GM12878 (cell line): ENCODE measurements around the gene ZBTB22. TPM values are rescaled to one million over a fixed set of nuclear protein-coding genes. Genes with fewer than 3 reads are reported as not detected.

Experiments
- MTA2 ChIP-seq: fragments of 450-650 bp; IDR thresholded peaks from 2 replicates; pipeline ENCODE4 v1.6.1; 2016; ENCODE audit warnings: low read depth, mild to moderate bottlenecking, moderate library complexity
- NFIC ChIP-seq: IDR thresholded peaks from 2 replicates; pipeline ENCODE4 v1.6.1; 2012; ENCODE audit warnings: low read depth, mild to moderate bottlenecking, inconsistent platforms, low read length, moderate library complexity
- NR2C2 ChIP-seq: IDR thresholded peaks from 2 replicates; pipeline ENCODE4 v1.6.1; 2011; ENCODE audit warnings: borderline replicate concordance, low read depth; ENCODE audit not compliant: control insufficient read depth, insufficient read length
- POLR2AphosphoS2 ChIP-seq: IDR thresholded peaks from 2 replicates; pipeline ENCODE4 v1.6.1; 2011; ENCODE audit warnings: low read depth, mild to moderate bottlenecking, low read length, improper control_type of control experiment, moderate library complexity
- REST ChIP-seq: IDR thresholded peaks from 2 replicates; pipeline ENCODE4 v1.6.1; 2012; ENCODE audit warnings: mild to moderate bottlenecking, low read depth, low read length
- SIN3A ChIP-seq: IDR thresholded peaks from 2 replicates; pipeline ENCODE4 v1.6.1; 2012; ENCODE audit warnings: low read depth, low read length, improper control_type of control experiment
- ZBTB11 ChIP-seq: fragments of 450-650 bp; formaldehyde crosslinking; IDR thresholded peaks from 2 replicates; pipeline ENCODE4 v1.5.0; 2022; ENCODE audit warnings: mild to moderate bottlenecking, missing genetic modification characterization
- ZBTB40 ChIP-seq: fragments of 450-650 bp; IDR thresholded peaks from 2 replicates; pipeline ENCODE4 v1.6.1; 2016; ENCODE audit warnings: mild to moderate bottlenecking, moderate library complexity, borderline replicate concordance
- ZNF207 ChIP-seq: fragments of 450-650 bp; IDR thresholded peaks from 2 replicates; pipeline ENCODE4 v1.6.1; 2014; ENCODE audit warnings: antibody characterized with exemption, mild to moderate bottlenecking, borderline replicate concordance
- ZNF217 ChIP-seq: fragments of 450-650 bp; IDR thresholded peaks from 2 replicates; pipeline ENCODE4 v1.6.1; 2017; ENCODE audit warnings: antibody characterized with exemption, mild to moderate bottlenecking
- polyA plus RNA-seq, 11 experiments: library from polyadenylated mRNA; depleted of rRNA in 4 of 11; unstranded in 6 of 11; stranded (reverse) in 5 of 11; fragments of >200 nt; fragmentation: Nextera tagmentation in 4 of 11; fragmentation: Illumina TruSeq in 1 of 11; extraction: Ambion mirVana in 4 of 11; extraction: Trizol in 1 of 11; gene quantifications; 1 replicate in 1 of 11; 2 replicates in 10 of 11; pipeline versions ENCODE4 v1.2.1 to v1.2.3, GENCODE V29; 2011 to 2016; ENCODE audit warnings: inconsistent platforms in 2 of 11, missing spikeins in 2 of 11, low read depth in 1 of 11
- total RNA-seq, 4 experiments: library from RNA; depleted of rRNA in 3 of 4; stranded (reverse); fragments of >200 nt in 3 of 4; fragmentation: Illumina TruSeq in 1 of 4; extraction: Trizol in 1 of 4; gene quantifications; 2 replicates each; pipeline versions ENCODE4 v1.2.1 to v1.2.3, GENCODE V29; 2013 to 2021
- TF ChIP-seq, protein P1 (sequence below): fragments of 450-650 bp; IDR thresholded peaks from 2 replicates; pipeline ENCODE4 v1.6.1; 2017; ENCODE audit warnings: mild to moderate bottlenecking, moderate library complexity

ZBTB22 gene
- total and polyA plus RNA-seq, 10 of the 15 experiments (the other 5 are each of a cell fraction or from before 2014, with no cell fraction given): 0.11 to 9.9 (median 4.8) TPM

GRCh38 chr6:33299237-33299944 is 18.2 kb downstream of the ZBTB22 start (continued):
- TF ChIP-seq NR2C2 (no peak), SIN3A (peak; percentile 66), ZBTB40 (peak; percentile 88), REST (no peak), ZBTB11 (CRISPR knock-in tag) (peak; percentile 17; the same call in 1 of the 2 replicates), ZNF217 (no peak), ZNF207 (peak; percentile 81), MTA2 (peak; percentile 63; the same call in 1 of the 2 replicates), POLR2AphosphoS2 (peak; percentile 98), NFIC (peak; percentile 54; the same call in 1 of the 2 replicates)
- TF ChIP-seq, protein P1, sequence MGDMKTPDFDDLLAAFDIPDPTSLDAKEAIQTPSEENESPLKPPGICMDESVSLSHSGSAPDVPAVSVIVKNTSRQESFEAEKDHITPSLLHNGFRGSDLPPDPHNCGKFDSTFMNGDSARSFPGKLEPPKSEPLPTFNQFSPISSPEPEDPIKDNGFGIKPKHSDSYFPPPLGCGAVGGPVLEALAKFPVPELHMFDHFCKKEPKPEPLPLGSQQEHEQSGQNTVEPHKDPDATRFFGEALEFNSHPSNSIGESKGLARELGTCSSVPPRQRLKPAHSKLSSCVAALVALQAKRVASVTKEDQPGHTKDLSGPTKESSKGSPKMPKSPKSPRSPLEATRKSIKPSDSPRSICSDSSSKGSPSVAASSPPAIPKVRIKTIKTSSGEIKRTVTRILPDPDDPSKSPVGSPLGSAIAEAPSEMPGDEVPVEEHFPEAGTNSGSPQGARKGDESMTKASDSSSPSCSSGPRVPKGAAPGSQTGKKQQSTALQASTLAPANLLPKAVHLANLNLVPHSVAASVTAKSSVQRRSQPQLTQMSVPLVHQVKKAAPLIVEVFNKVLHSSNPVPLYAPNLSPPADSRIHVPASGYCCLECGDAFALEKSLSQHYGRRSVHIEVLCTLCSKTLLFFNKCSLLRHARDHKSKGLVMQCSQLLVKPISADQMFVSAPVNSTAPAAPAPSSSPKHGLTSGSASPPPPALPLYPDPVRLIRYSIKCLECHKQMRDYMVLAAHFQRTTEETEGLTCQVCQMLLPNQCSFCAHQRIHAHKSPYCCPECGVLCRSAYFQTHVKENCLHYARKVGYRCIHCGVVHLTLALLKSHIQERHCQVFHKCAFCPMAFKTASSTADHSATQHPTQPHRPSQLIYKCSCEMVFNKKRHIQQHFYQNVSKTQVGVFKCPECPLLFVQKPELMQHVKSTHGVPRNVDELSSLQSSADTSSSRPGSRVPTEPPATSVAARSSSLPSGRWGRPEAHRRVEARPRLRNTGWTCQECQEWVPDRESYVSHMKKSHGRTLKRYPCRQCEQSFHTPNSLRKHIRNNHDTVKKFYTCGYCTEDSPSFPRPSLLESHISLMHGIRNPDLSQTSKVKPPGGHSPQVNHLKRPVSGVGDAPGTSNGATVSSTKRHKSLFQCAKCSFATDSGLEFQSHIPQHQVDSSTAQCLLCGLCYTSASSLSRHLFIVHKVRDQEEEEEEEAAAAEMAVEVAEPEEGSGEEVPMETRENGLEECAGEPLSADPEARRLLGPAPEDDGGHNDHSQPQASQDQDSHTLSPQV: no peak
